HG02623 (cell line): ENCODE results near the gene DHX57.
A peak's percentile ranks its signal among the peaks of the same experiment; 100 is the strongest.
"Not testable (repeated sequence)": the region's sequence is repeated elsewhere in the genome, so short reads cannot be mapped to it uniquely, and the experiment has no call there.

Experiments used
- ATAC-seq: cut with Tn5 transposase; IDR thresholded peaks from one replicate; pipeline ENCODE4 v1.9.1; 2021; ENCODE audit warnings: moderate library complexity; ENCODE audit not compliant: unreplicated experiment

DHX57 gene

GRCh38 chr2:38866773-38867443 is 8.8 kb downstream of the DHX57 start:
- ATAC-seq = no peak

GRCh38 chr2:38863061-38863695 is 12.6 kb downstream of the DHX57 start:
- ATAC-seq = no peak

DNA sequence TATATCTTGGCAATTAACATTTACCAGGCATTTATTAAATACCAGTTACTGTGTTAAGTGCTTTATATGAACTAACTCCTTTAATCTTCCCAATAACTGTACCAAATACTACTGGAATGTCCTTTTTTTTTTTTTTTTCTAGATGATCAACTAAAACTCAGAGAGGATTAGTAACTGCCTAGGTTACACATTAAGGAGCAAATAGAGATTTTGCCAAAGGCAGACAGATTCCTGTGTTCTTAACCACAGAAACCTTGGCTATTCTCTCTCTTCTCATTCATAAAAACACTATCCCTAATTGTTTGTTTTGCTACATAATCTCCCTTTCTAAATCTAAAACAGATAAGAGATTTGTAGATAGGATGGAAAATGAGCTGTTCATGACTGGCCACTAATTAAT is 13.3 kb downstream of the DHX57 start:
- ATAC-seq = no peak

DNA sequence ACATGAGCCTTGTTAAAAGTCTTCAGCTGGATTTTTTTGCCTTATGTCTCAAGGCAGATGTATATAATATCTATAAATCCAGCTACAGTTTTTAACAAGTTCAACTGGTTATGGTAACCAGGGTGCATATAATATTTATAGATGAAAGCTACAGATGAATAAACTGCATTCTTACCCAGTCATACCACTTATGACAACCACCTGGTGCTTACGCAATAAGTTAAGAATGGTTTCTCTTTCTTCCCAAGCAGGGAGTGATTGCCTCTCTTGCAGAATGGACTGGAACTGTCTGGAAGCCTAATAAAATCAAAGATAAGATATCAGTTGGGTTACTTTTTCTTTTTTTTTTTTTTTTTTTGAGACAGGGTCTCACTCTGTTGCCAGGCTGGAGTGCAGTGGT is 19.6 kb downstream of the DHX57 start:
- ATAC-seq = no peak

GRCh38 chr2:38850045-38850444 is 25.7 kb downstream of the DHX57 start:
- peak; percentile 75 for ATAC-seq

- no peak for ATAC-seq
These were observed 38.9 kb downstream of the DHX57 start for GRCh38 chr2:38836791-38837190.

- peak; percentile 81 for ATAC-seq
These were observed 39.7 kb downstream of the DHX57 start for GRCh38 chr2:38835990-38836389.

GRCh38 chr2:38835015-38835601 is 40.6 kb downstream of the DHX57 start:
- no peak for ATAC-seq

DNA sequence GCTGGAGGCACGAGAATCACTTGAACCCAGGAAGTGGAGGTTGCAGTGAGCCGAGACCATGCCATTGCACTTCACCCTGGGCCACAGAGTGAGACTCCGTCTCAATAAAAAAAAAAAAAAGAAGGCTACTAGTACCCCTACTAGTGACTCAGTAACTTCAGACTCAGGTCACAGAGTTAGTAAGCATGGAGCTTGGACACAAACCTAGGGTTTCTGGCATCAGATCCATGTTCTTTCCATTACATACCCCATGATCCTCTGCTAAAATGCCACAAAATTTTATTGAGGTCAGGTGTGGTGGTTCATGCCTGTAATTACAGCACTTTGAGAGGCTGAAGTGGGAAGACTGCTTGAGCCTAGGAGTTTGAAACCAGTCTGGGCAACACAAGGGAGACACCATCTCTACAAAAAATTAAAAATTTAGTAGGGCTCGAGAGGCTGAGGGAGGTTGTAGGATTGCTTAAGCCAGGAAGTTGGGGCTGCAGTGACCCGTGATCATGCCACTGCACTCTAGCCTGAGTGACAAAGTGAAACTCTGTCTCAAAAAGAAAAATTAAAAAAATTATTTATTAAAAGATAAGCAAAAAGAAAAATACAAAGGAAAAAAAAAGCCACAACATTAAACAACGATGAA is 45.1 kb downstream of the DHX57 start:
- no peak for ATAC-seq

DNA sequence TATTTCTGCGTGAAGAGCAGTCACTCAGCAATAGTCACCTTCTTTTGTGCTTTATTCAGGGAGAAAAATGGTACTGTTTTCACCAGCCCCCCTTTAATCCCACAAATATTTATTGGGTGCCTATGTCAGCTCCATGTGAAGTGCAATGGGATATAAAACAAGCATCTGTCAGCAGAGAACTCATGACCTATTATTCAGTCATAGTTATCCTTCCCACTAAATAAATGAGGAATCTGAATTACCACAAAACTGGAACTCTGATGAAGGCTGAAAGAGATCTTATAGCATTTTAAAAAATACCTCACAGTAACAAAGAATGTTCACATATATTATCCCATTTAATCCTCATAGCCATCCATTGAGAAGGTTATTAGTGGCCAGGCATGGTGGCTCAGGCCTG is 45.8 kb downstream of the DHX57 start:
- no peak for ATAC-seq

DNA sequence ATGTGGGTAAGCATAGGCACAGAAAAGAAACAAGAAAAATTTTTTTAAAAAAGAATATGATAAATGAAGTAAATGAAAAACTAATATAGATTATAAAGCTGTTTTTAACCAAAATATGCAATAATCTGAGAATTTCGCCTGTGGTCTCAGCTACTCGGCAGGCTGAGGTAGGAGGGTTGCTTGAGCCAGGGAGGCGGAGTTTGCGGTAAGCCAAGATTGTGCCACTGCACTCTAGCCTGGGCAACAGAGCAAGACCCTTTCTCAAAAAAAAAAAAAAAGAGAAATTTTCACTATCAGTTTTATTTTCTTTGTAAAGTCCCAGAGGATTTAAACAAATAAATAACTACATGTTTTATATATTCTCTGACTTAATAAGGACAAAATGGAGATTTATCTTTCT is 47.3 kb downstream of the DHX57 start:
- ATAC-seq = no peak

- ATAC-seq = not testable (repeated sequence)
These were observed 48.1 kb downstream of the DHX57 start for GRCh38 chr2:38827539-38828145.

DNA sequence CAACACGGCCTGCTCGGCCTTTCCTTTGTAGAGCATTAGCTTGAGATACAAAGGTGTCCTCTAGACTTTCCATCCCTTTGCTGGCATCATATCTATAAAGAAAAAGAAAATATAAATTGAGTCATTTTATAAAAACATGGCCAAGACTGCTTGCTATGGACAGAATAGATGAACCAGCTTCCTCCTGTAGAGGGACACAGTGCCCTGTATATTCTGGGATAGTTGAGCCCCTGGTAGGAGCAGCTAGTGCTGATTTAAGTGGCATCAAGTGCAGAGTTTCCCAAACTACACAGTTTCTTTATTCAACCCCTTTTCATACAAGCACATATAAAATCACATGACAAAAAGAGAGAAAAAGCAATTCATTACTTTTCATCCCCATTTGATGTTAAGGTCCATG is 49.8 kb downstream of the DHX57 start:
- no peak for ATAC-seq

DNA sequence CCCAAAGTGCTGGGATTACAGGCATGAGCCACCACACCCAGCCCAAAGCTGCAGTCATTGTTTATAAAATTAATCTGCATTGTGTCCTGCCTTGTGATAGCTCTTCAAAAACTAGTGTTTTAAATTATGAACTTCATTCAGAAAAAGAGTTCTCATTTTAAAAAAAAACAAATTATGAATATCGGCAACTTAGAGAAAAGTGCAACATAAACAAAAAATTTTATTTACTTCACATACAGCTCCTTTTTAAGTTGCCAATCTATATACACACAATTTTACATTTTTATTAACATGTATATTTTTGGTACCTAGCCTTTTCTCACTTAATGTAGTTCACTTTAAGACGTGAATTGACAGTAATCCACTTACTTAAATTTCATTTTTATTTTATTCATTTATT is 50.8 kb downstream of the DHX57 start:
- no peak for ATAC-seq

DNA sequence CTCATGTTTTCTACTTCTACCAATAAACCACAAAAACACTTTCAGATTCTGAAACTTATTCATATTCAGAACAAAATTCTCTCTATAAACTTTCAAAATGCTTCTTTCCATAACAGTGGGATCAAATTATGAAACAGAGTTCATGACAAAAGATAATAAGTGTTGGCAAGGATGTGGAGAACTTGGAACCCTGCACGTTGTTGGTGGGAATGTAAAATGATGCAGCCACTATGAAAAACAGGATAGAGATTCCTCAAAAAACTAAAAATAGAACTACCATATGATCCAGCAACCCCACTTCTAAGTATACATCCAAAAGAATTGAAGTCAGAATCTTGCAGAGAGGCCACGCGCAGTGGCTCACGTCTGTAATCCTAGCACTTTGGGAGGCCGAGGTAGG is 52.3 kb downstream of the DHX57 start:
- no peak for ATAC-seq

GRCh38 chr2:38818565-38818964 is 57.2 kb downstream of the DHX57 start:
- no peak for ATAC-seq

DNA sequence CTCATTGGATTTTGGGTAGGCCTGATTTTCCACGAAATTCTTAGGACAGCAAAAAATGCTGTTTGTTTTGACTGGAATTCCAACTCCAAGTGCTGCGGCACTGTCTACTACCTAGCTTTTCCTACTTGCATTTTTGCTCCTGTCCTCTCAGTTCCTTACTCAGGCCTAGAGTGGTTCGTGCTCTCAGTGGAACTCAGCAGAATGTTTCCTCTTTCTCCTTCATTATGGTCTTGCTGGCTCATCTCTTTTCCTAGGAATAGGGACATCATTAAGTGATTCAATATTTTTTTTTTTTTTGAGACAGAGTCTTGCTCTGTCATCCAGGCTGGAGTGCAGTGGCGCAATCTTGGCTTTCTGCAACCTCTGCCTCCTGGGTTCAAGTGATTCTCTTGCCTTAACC is 59.8 kb downstream of the DHX57 start:
- no peak for ATAC-seq

DNA sequence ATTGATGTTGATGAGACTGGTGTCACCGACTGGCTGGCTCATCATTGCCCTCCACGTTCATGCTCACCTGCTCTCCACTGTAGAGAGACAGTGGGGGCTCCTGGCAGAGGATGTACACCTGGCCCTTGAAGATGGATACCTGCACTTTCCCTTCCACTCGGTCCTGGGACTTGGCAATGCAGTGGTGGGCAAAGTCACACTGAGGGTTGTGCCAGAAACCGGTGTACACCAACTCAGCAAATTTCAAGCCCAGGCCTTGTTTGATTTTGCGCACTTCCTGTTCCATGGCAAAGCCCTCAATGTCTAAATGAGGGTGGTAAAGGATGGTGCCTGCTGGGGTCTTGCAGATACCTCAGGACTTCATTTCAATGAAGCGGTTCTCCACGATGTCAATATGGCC is 65.2 kb downstream of the DHX57 start:
- ATAC-seq = no peak

DNA sequence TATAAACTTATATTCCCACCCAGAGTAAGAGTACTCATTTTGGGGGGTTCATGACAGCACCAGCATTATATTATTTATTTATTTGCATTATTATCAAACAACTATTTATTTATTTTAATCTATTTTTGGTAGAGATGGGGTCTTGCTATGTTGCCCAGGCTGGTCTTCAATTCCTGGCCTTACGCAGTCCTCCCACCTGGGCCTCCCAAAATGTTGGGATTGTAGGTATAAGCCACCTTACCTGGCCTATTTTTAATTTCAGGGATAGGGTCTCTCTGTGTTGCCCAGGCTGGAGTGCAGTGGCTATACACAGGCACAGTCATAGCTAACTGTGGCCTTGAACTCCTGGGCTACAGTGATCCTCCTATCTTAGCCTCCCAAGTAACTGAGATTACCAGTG is 67.1 kb downstream of the DHX57 start:
- ATAC-seq = no peak

- no peak for ATAC-seq
These were observed 69.0 kb downstream of the DHX57 start for GRCh38 chr2:38806733-38807059.

GRCh38 chr2:38806015-38806732 is 69.6 kb downstream of the DHX57 start:
- no peak for ATAC-seq
